CD4-positive, alpha-beta T cell treated with Interleukin-15 for 4 hours (primary cell): ENCODE measurements around the gene CCDC126.
"Not testable (repeated sequence)": the region's sequence is repeated elsewhere in the genome, so short reads cannot be mapped to it uniquely, and the experiment has no call there.

Experiments
- DNase-seq: peaks from one replicate; pipeline ENCODE4 v3.0.0-alpha.2; 2020; ENCODE audit warnings: low spot score

The CCDC126 gene

DNA sequence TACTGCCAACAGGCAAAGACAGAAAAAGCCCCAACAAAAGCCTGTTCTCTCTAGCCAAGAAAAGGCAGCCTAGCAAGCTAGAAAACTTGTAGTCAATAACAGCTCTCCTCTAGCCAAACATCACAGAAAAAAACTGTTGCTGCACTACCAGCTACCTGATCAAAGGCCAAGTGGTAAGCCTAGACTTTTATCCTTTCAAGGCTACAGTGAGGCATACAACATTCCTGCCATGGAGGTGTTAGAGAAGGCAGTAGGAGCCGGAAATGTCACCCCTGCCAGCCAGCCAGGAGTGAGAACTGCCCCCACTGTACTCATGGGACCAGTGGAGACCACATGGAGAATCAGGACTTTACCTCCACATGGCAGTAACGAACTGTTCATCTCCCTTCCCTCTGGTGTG lies 31.2 kb downstream of the CCDC126 start:
- DNase-seq: no peak

DNA sequence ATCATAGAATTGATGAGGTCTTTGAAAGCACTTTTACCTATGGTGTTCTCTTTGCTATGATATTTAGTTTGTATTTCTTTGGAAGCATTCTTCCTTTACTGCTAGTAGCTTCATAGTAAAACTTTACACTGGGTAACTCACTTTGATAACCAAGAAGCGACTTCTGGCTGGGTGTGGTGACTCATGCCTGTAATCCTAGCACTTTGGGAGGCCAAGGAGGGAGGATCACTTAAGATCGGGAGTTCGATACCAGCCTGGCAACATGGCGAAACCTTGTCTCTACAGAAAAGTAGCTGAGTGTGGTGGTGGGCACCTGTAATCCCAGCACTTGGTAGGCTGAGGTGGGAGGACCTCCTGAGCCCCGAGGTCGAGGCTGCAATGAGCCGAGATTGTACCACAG lies 36.2 kb downstream of the CCDC126 start:
- no peak for DNase-seq

DNA sequence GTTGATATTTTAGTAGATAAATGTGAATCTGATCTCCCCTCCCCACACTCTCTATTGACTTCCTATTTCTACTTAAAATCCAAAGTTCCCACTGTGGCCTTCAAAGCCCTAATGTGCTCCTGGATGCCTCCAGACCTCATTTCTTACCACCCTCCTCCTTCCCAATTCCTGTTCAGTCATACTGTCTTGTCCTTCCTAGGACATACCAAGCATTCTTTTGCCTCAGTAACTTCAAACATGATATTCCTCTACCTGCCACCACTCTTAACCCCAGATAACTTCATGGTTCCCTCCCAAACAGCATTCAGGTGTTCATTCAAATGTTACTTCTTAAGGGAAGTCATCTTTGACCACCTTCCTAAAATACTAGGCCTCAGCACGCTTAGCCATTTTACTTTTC lies 48.6 kb downstream of the CCDC126 start:
- no peak for DNase-seq

DNA sequence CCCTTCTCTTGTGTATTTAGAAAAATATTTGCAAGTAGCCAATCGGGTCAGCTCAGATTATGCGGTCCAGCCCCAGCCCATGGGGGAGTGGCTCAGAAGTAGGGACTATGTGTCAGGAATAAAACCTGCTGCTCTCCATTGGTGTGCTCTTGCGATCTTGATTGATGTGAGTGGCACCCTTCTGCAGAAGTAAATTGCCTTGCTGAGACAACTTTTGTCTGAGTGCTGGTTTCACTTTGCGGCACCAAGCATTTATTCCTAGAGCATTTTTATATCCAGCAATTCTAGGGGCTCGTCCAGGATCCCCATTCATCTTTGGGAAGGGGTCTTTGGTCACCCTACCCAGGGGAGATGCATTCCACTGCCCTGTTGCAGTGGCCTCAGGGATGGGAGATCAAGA lies 56.8 kb downstream of the CCDC126 start:
- DNase-seq: no peak

DNA sequence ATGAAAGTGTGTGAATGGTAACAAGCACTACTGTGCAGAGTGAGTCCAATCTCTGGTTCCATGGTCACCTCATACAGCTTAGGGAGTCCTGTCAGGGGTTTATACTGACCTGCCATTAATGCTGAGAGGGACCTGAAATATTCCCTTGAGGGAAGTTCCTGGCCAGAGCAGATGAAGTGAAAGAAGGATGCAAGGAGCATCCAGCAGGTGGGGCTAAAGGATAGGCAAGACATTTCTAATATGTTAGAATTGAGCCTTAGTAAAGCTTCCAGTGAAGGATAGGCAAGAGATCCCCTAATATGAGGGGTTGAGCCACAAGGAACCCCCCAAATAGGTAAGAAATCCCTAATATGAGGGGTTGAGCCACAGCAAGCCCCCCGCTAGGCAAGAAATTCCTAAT lies 57.3 kb downstream of the CCDC126 start:
- no peak for DNase-seq

DNA sequence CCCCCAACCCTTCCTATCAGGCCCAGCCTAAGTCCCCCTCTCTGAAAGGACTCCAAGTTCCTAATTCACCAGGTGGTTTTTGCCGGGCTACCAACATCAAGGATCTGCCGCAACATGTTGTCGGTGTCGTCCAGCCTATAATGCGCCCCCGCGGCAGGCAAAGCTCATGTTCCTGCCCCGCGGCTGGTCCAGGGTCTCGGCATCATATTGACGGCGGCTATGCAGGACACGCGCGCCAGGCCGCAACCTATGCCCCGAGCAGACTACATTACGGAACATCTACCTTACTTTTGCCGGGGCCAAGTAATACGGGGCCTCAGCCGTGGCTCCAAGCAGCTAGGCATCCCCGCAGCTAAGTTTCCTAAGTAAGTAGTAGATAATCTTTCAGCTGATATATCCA lies 58.3 kb downstream of the CCDC126 start:
- no peak for DNase-seq

DNA sequence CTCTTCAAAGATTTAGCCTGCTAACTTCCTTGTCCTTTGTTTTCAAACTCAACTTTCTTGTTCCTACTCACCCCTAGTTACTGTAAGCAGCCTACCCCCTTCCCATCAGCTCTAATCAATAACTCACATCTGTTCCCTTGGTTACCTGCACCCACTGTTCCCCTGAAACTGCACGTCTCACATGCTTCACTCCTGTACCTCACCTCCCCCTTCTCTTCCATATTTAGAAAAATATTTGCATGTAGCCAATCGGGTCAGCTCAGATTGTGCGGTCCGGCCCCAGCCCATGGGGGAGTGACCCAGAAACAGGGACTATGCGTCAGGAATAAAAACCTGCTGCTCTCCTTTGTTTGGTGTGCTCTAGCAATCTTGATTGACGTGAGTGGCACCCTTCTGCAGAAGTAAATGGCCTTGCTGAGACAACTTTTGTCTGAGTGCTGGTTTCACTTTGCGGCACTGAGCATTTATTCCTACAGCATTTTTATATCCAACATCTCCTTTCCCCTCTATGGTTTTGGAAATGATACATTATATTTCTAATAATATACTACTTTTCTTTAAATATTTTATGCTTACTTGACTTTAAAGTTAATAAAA lies 61.7 kb downstream of the CCDC126 start:
- no peak for DNase-seq

DNA sequence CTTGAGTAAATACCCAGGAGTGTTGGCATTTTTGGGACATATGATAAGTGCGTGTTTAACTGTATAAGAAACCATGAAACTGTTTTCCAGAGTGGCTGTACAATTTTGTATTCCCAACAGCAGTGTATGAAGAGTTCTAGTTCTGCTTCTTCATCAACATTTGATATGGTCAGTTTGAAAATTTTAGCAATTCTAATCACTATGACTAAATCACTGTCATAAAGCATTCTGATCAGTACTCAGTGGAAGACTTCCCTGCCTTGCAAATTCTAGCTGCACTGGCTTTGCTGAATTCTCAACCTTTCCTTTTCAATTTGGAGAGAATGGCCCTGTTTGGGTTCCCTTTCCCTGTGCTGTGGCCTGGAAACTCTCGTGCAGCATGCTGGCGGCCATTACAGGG lies 64.2 kb downstream of the CCDC126 start:
- no peak for DNase-seq

DNA sequence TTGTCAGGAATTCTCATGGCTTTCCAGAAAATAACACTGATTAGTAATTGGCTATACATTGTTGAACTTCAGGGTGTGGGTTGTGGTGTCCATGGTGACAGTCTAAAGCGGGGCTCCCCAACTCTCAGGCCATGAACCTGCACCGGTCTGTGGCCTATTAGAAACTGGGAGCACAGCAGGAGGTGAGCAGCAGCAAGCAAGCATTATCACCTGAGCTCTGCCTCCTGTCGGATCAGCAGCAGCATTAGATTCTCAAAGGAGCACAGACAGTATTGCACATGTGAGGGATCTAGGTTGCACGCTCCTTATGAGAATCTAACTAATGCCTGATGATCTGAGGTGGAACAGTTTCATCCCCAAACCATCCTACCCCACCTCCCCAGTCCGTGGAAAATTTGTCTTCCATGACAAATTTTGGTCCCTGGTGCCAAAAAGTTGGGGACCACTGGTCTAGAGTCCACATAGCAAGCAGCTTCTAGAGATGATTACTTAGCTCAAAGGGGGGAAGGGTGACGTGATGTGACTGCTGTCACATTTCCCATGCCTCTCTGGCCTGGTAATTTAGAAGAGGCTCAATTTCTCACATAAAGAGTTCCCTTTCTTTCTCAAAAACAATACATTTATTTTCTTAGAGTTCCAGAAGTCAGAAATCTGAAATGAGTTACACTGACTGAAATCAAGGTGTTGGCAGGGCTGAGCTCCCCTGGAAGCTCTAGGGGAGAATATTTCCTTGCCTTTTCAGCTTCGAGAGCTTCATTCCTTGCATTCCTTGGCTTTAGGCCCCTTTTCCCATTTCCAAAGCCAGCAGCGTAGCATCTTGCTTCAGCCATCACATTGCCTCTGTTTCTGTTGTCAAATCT lies 65.2 kb downstream of the CCDC126 start:
- no peak for DNase-seq

DNA sequence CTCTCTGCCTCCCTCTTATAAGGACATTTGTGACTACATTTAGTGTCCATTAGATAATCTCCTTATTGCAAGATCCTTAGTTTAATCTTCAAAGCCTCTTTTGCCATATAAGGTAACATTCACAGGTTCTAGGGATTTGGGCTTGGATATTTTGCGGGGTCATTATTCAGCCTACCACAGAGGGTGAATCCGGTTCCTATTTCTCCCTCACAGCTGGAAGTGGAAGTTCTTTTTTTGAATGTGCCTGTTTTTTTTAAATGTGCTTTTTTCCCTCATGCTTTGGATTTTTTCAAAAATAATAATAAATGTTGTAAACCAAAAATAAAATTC lies 65.8 kb downstream of the CCDC126 start:
- DNase-seq: no peak

DNA sequence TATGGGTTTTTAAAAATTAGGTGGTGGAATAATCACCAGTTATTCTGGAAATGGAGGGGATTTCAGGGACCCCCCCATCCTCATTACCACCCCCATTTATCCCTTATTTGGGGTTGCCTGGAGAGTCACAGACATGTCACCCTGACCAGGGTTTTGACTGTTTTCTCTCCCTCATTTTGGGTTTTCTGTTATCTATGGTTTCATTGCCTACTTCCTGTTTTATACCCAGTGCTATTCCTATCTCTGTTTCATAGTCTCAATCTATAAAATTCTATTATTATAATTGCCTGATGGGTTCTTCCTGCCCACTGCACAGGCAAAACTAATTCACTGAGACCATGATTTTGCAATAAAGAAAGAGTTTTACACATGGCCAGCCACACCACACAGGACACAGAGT lies 66.9 kb downstream of the CCDC126 start:
- no peak for DNase-seq

DNA sequence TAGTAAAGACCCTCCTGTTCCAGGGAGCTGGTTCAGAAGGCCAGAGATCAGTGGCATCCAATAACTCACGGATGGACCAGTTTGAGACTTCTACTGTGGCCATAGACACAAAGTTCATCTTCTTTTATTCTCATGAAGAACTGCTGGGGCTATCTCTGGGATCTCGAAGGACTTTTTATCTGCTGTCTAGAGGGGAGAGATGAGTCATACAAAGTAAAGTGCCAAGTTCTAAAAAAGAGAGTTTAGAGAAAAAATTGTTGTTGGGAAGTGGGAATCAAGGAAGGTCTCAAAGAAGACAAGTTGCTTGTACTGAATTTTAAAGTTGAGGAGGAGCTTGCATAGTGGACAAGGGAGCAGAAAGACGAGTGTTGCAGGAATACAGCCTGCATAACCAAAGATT lies 74.9 kb downstream of the CCDC126 start:
- DNase-seq: no peak

DNA sequence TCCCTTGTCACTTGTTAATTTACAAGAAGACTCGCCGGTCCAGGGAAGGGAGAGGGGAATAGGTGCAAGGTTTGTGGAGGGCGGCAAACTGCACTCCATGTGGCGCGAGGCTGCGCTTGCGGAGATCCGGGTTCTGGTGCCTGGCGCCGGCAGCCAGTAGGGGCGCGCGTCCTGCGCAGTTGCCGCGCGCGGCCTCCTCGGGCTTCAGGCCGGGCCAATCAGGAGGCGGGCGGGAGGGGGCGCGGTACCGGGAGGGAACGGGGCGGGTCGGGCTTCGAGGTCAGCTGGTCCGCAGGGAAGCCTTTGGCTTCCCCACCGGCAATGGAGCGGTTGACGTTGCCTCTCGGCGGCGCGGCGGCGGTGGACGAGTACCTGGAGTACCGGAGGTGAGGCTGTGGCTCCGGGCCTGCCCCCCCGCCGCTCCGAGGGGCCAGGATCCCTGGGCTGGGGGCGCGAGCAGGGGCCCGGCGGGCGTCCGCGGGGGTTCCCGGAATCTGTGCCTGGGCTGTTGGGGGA lies 82.8 kb downstream of the CCDC126 start, which contains the start of gene FAM221A:
Gene FAM221A (plus strand): TSS at position 302 of the 516 bp plus-strand sequence. CDS start 20 bp downstream, at position 322.
- DNase-seq: peak; percentile 76

DNA sequence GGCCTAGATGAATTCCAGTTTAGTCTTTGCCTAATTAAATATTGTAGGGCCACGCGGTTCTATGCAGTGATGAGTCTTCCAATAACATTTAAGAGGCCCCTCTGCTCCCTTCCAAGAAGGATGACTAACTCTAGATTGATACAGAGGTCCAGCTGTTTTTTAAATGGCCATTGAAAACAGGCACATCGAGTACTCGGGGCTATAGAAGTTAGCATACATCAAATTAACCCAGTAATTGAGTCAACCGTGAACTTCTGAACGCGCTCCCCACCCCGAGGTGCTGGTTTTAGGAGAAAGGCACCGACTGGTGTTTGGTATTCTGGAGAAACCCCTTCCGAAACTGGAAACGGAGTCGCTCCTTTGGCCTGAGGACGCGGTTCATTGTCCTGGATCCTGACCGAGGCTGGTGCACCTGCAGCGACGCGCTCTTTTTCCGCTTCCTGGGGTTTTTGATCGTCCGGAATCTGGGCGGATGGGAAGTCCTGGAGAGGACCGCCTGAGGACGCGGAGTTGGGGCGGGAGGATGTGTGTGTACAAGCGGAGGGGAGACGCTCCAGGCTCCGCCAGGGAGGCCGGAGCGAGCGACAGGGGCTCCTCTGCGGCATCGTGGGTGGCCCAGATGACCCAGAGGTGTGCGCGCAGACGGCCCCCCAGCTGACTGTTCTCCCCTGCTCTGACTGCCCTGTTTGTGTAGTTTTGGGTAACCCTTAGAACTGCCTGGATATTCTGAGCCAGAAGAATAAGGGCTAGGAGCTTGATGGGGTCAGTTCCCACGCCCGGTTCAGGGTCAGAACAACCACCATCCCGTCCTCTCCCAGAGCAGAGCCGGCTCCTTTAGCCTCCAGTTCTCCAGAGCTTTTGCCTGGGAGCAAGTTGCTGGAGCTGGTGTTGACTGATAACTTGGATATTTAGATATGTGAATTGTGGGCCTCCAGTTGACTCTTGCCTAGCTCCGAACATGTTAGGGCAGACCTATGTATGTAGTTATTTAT lies 83.5 kb downstream of the CCDC126 start:
- peak; percentile 39 for DNase-seq

DNA sequence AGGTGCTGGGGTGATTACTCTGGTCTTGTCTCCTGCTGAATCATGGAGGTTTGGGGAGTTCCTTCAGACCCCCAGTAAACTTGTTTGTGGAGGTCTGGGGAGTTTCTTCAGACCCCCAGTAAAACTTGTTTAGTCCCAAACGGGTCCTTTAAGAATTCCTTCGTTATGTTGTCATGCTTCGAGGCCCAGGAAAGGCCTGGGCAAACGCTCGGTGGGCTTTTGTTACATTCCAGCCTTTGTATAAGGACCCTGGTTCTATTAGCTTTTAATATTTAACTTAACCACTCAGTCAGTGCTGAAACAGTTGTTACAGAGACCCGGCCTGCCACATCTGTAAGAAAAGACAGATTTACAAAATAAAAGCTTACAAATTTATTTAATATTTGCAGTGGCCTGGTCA lies 86.9 kb downstream of the CCDC126 start:
- not testable (repeated sequence) for DNase-seq

DNA sequence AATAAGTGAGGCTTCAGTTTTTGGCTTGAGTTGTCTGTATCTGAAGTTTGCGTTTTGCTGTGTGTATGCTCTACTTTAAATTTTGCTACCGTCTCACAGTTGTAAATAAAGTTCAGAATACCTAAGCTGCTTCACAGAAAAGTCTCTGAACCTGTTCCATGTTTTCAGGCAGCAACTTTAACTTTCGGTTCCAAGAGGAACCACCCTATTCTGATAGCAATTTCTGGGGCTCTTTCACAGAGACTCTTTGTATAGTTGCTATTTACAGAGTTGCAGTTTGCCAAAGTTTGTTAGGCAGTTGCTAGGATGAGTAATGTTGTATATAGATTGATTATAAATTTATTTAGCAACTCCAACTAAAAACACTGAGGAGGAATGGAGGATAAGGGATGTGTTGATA lies 88.5 kb downstream of the CCDC126 start:
- no peak for DNase-seq

DNA sequence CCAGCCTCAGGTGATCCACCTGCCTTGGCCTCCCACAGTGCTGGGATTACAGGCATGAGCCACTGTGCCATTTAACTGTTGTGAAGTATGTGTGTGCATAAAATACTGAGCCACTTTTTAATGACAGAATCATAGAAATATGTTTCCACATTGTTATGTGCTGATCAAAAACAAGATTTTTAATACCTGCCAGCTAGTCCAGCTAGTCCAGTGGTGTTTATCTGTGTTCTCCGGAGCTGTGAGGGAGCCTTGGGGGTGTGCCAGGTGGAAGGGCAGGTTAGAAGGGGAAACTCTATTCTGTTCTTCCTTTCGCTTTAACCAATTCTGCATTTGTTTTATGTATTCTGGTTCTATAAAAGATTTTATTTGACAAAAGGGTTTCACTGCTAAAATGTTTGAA lies 89.8 kb downstream of the CCDC126 start:
- no peak for DNase-seq

DNA sequence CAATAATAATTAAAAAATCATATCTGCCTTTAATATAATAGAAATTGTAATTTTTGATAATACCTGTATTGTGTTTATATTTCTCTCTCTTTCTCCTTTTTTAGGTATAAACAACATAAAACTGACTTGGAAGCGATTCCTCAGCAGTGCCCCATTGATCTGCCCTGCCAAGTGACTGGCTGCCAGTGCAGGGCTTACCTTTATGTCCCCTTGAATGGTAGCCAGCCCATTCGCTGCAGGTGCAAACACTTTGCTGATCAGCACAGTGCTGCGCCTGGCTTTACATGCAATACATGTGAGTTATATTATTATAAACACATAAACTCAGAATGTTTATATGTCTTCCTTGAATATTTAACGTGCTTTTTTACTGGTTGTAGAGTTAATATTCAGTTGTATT lies 92.0 kb downstream of the CCDC126 start:
- no peak for DNase-seq

DNA sequence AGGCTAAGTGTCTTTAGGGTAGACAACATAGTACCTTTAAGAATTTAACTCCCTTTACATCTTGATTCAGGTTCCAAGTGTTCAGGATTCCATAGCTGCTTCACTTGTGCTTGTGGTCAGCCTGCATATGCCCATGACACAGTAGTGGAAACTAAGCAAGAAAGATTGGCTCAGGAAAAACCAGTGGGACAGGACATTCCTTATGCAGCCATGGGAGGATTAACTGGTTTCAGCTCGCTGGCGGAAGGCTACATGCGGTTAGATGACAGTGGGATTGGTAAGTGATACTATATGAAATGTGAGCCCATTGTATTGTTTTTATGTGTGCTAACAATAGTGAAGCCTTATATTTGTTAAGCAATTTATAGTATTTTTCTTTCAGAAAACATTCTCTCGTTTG lies 94.1 kb downstream of the CCDC126 start:
- DNase-seq: no peak

DNA sequence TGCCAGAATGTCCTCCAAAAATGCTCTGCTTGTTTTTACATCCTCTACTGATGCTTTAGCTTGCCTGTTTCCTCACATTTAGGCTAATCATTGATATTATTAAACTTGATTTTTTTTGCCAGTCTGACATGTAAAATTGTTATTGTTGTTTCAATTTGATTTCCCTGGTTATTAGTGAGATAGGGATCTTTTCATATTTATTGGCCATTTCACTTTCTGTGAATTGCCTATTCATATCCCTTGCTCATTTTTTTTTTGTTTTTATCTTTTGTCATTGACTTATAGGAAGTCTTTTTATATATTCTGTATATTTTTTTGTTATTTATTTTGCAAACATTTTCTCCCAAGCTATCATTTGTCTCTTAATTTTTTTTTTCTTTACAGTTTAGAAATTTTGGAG lies 96.0 kb downstream of the CCDC126 start:
- no peak for DNase-seq
